SK-N-SH treated with all-trans-retinoic acid at 6 μM for 48 hours (cell line): ENCODE data around the gene ZG16.

Source experiments
- ATAC-seq: fragments of 200-7000 bp; cut with Tn5 transposase; 3 replicates; pipeline ENCODE4 v1.9.1; 2020; ENCODE audit warnings: mild to moderate bottlenecking, moderate library complexity
- ARNTL ChIP-seq: fragments of 450-650 bp; formaldehyde crosslinking; IDR thresholded peaks from 2 replicates; pipeline ENCODE4 v1.5.0; 2020; ENCODE audit warnings: low read depth, mild to moderate bottlenecking, moderate library complexity, borderline replicate concordance
- BACH2 ChIP-seq: fragments of 250-450 bp; sonication (Bioruptor Pico); IDR thresholded peaks from 2 replicates; pipeline ENCODE4 v1.9.0; 2021; ENCODE audit warnings: mild to moderate bottlenecking, borderline replicate concordance
- CSDC2 ChIP-seq: fragments of 250-450 bp; sonication (Bioruptor Pico); IDR thresholded peaks from 2 replicates; pipeline ENCODE4 v1.5.0; 2020; ENCODE audit warnings: mild to moderate bottlenecking, moderate library complexity
- CSRNP3 ChIP-seq: fragments of 250-450 bp; sonication (Bioruptor Pico); IDR thresholded peaks from 2 replicates; pipeline ENCODE4 v1.5.1; 2021; ENCODE audit warnings: mild to moderate bottlenecking, moderate library complexity
- ESRRG ChIP-seq: fragments of 250-450 bp; sonication (Bioruptor Pico); IDR thresholded peaks from 2 replicates; pipeline ENCODE4 v1.6.1; 2021; ENCODE audit warnings: mild to moderate bottlenecking
- GLIS3 ChIP-seq: fragments of 250-450 bp; sonication (Bioruptor Pico); IDR thresholded peaks from 2 replicates; pipeline ENCODE4 v1.5.0; 2020; ENCODE audit warnings: mild to moderate bottlenecking, moderate library complexity
- ISL1 ChIP-seq: fragments of 250-450 bp; sonication (Bioruptor Pico); IDR thresholded peaks from 2 replicates; pipeline ENCODE4 v2.1.2; 2022; ENCODE audit warnings: mild to moderate bottlenecking, moderate library complexity
- OSR1 ChIP-seq: fragments of 250-450 bp; sonication (Bioruptor Pico); IDR thresholded peaks from 2 replicates; pipeline ENCODE4 v1.8.0; 2022; ENCODE audit warnings: moderate library complexity, mild to moderate bottlenecking, inconsistent platforms
- POU6F1 ChIP-seq: fragments of 250-450 bp; sonication (Bioruptor Pico); IDR thresholded peaks from 2 replicates; pipeline ENCODE4 v1.8.0; 2021; ENCODE audit warnings: low read depth, mild to moderate bottlenecking, moderate library complexity, borderline replicate concordance
- PPARA ChIP-seq: fragments of 250-450 bp; sonication (Bioruptor Pico); IDR thresholded peaks from 2 replicates; pipeline ENCODE4 v1.5.0; 2020; ENCODE audit warnings: mild to moderate bottlenecking, borderline replicate concordance
- RARB ChIP-seq: fragments of 250-450 bp; sonication (Bioruptor Pico); IDR thresholded peaks from 2 replicates; pipeline ENCODE4 v1.8.0; 2021; ENCODE audit warnings: mild to moderate bottlenecking, moderate library complexity
- SNAI2 ChIP-seq: fragments of 250-450 bp; sonication (Bioruptor Pico); IDR thresholded peaks from 2 replicates; pipeline ENCODE4 v1.5.0; 2020; ENCODE audit warnings: mild to moderate bottlenecking, moderate library complexity
- TCF4 ChIP-seq: fragments of 250-450 bp; sonication (Bioruptor Pico); IDR thresholded peaks from 2 replicates; pipeline ENCODE4 v1.8.0; 2021; ENCODE audit warnings: mild to moderate bottlenecking, moderate library complexity, borderline replicate concordance
- TOX ChIP-seq: fragments of 250-450 bp; sonication (Bioruptor Pico); IDR thresholded peaks from 2 replicates; pipeline ENCODE4 v1.8.0; 2021; ENCODE audit warnings: mild to moderate bottlenecking, moderate library complexity, borderline replicate concordance
- TSHZ2 ChIP-seq: fragments of 250-450 bp; sonication (Bioruptor Pico); IDR thresholded peaks from 2 replicates; pipeline ENCODE4 v1.5.0; 2020; ENCODE audit warnings: mild to moderate bottlenecking, moderate library complexity
- ZC3H10 ChIP-seq: fragments of 250-450 bp; sonication (Bioruptor Pico); IDR thresholded peaks from 2 replicates; pipeline ENCODE4 v1.5.1; 2021; ENCODE audit warnings: mild to moderate bottlenecking, moderate library complexity
- ZFP3 ChIP-seq: fragments of 250-450 bp; sonication (Bioruptor Pico); IDR thresholded peaks from 2 replicates; pipeline ENCODE4 v1.5.0; 2020; ENCODE audit warnings: mild to moderate bottlenecking, moderate library complexity
- ZFP30 ChIP-seq: fragments of 450-650 bp; formaldehyde crosslinking; IDR thresholded peaks from 2 replicates; pipeline ENCODE4 v1.5.0; 2022; ENCODE audit warnings: mild to moderate bottlenecking, moderate library complexity
- ZNF565 ChIP-seq: fragments of 450-650 bp; formaldehyde crosslinking; conservative IDR thresholded peaks from 2 replicates; pipeline ENCODE4 v1.5.0; 2020; ENCODE audit warnings: low read depth, mild to moderate bottlenecking, moderate library complexity
- ZNF70 ChIP-seq: fragments of 450-650 bp; formaldehyde crosslinking; IDR thresholded peaks from 2 replicates; pipeline ENCODE4 v1.5.0; 2020; ENCODE audit warnings: mild to moderate bottlenecking, moderate library complexity
- ZNF8 ChIP-seq: fragments of 450-650 bp; formaldehyde crosslinking; IDR thresholded peaks from 2 replicates; pipeline ENCODE4 v1.5.0; 2020; ENCODE audit warnings: mild to moderate bottlenecking, moderate library complexity
- TF ChIP-seq, protein P1 (sequence below): fragments of 250-450 bp; sonication (Bioruptor Pico); IDR thresholded peaks from 2 replicates; pipeline ENCODE4 v1.5.1; 2020; ENCODE audit warnings: low read depth, mild to moderate bottlenecking, moderate library complexity
- TF ChIP-seq, protein P2 (sequence below): fragments of 250-450 bp; sonication (Bioruptor Pico); IDR thresholded peaks from 2 replicates; pipeline ENCODE4 v1.8.0; 2020; ENCODE audit warnings: mild to moderate bottlenecking, moderate library complexity, borderline replicate concordance

ZG16 gene

GRCh38 chr16:29813644-29814562, 35.8 kb downstream of the ZG16 start:
- TF ChIP-seq CSDC2 (no peak), PPARA (CRISPR knock-in tag) (no peak)
- no peak for ATAC-seq

DNA sequence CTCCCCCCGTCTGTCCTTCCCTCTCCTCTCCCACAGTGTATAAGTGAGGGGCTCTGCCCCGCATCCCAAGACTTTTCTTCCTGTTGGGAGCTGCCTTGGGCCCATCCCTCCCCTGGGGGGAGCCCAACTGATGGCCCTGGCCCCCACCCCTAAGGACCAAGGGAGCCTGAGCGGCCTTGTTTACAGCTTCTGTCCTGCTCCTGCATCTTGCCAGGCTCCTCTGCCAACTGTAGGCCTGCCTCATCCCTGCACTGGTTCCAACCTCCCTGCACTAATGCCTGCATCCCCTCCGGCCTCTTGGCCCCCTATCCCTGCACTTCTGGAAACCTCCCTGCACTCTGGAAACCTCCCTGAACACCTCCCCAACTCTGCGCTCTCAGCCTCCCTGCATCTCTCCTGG, 36.5 kb downstream of the ZG16 start:
- ATAC-seq: no peak
- TF ChIP-seq, protein P1, sequence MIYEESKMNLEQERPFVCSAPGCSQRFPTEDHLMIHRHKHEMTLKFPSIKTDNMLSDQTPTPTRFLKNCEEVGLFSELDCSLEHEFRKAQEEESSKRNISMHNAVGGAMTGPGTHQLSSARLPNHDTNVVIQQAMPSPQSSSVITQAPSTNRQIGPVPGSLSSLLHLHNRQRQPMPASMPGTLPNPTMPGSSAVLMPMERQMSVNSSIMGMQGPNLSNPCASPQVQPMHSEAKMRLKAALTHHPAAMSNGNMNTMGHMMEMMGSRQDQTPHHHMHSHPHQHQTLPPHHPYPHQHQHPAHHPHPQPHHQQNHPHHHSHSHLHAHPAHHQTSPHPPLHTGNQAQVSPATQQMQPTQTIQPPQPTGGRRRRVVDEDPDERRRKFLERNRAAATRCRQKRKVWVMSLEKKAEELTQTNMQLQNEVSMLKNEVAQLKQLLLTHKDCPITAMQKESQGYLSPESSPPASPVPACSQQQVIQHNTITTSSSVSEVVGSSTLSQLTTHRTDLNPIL (CRISPR knock-in tag): no peak
- TF ChIP-seq TOX (CRISPR knock-in tag) (no peak), TSHZ2 (CRISPR knock-in tag) (no peak), CSDC2 (no peak), TCF4 (CRISPR knock-in tag) (no peak), OSR1 (CRISPR knock-in tag) (no peak), ZNF565 (CRISPR knock-in tag) (no peak), ZNF8 (CRISPR knock-in tag) (no peak), POU6F1 (CRISPR knock-in tag) (no peak), ZFP3 (CRISPR knock-in tag) (no peak), ZNF70 (CRISPR knock-in tag) (no peak), ARNTL (CRISPR knock-in tag) (no peak), ISL1 (no peak), GLIS3 (no peak), ZC3H10 (CRISPR knock-in tag) (no peak), ZFP30 (CRISPR knock-in tag) (no peak), RARB (CRISPR knock-in tag) (no peak), SNAI2 (no peak)

DNA sequence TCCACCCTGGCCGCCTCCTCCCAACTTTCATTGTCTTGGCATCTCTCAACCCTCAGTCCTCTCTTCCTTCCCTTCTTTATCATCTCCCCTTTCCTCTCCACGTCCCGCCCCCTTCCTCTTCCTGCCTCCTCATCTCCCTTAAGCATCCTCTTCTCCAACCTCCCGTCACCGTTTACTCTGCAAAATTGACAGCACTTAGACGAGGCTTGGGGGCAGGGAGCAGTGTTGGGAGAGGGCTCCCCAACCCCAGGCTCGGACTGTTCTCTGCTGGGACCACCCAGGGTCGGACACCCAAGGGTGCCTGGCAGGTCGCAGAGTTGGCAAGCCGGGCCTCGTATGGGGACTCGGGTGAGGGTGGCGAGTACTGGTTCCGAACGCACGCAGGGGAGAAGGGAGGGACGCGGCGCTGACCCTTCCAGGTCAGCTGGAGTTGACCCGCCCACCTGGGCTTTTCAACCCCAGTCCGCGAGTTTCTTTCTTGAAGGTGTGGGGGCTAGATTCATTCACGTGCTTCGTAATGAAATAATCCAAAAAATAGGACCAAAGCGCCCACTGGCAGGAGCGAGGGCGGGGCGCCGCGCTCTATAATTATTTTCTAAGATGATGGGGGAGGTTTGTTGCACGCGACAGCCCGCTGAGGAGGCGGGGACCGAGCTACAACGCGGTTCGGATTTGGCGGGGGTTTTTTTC, 37.1 kb downstream of the ZG16 start:
- ATAC-seq: no peak
- TF ChIP-seq OSR1 (CRISPR knock-in tag): no peak
- TF ChIP-seq BACH2: no peak
- TF ChIP-seq ISL1: no peak
- no peak for TF ChIP-seq SNAI2
- no peak for TF ChIP-seq ZNF70 (CRISPR knock-in tag)
- no peak for TF ChIP-seq ESRRG (CRISPR knock-in tag)
- TF ChIP-seq ZFP3 (CRISPR knock-in tag): no peak
- no peak for TF ChIP-seq TSHZ2 (CRISPR knock-in tag)
- TF ChIP-seq TOX (CRISPR knock-in tag): no peak
- TF ChIP-seq, protein P1 (CRISPR knock-in tag): no peak
- TF ChIP-seq, protein P2, sequence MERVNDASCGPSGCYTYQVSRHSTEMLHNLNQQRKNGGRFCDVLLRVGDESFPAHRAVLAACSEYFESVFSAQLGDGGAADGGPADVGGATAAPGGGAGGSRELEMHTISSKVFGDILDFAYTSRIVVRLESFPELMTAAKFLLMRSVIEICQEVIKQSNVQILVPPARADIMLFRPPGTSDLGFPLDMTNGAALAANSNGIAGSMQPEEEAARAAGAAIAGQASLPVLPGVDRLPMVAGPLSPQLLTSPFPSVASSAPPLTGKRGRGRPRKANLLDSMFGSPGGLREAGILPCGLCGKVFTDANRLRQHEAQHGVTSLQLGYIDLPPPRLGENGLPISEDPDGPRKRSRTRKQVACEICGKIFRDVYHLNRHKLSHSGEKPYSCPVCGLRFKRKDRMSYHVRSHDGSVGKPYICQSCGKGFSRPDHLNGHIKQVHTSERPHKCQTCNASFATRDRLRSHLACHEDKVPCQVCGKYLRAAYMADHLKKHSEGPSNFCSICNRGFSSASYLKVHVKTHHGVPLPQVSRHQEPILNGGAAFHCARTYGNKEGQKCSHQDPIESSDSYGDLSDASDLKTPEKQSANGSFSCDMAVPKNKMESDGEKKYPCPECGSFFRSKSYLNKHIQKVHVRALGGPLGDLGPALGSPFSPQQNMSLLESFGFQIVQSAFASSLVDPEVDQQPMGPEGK (CRISPR knock-in tag): no peak
- TF ChIP-seq ZFP30 (CRISPR knock-in tag): no peak
- no peak for TF ChIP-seq CSRNP3 (CRISPR knock-in tag)
- no peak for TF ChIP-seq ARNTL (CRISPR knock-in tag)
- TF ChIP-seq ZNF8 (CRISPR knock-in tag): no peak
